Tibial artery (tissue), 4 donors: ENCODE measurements around the gene MAP1LC3B2.

Experiments used
- DNase-seq, 2 donors: peaks; one replicate each; pipeline ENCODE4 v3.0.0-alpha.2; 2019
- H3K27ac ChIP-seq, 2 donors: fragments of 200-600 bp; sonication (generic) in 1 of 2; 1 replicate in 1 of 2; 2 replicates in 1 of 2; pipeline ENCODE4 v1.5.1; 2018 to 2019; ENCODE audit warnings: mild to moderate bottlenecking in 1 of 2
- H3K27me3 ChIP-seq, 2 donors: fragments of 200-600 bp; sonication (generic) in 1 of 2; one replicate each; pipeline versions ENCODE4 v1.5.1 to v1.6.0; 2016 to 2019
- H3K36me3 ChIP-seq, 3 donors: fragments of 200-600 bp; sonication (generic) in 2 of 3; one replicate each; pipeline ENCODE4 v1.5.1; 2016 to 2019; ENCODE audit warnings: mild to moderate bottlenecking in 2 of 3
- H3K4me1 ChIP-seq, 4 donors: fragments of 200-600 bp; sonication (generic) in 2 of 4; 1 replicate in 3 of 4; 2 replicates in 1 of 4; pipeline ENCODE4 v1.5.1; 2016 to 2019
- H3K4me3 ChIP-seq, 2 donors: fragments of 200-600 bp; sonication (generic) in 1 of 2; 1 replicate in 1 of 2; 2 replicates in 1 of 2; pipeline ENCODE4 v1.5.1; 2018 to 2019; ENCODE audit warnings: mild to moderate bottlenecking in 2 of 2
- H3K9me3 ChIP-seq, 3 donors: fragments of 200-600 bp; sonication (generic) in 1 of 3; one replicate each; pipeline ENCODE4 v1.5.1; 2016 to 2019
- CTCF ChIP-seq, 2 experiments: fragments of 200-600 bp in 1 of 2; fragments of 450-650 bp in 1 of 2; IDR thresholded peaks; one replicate each; pipeline ENCODE4 v1.5.1; 2017 to 2019; ENCODE audit warnings: antibody characterized with exemption in 2 of 2, mild to moderate bottlenecking in 1 of 2, moderate library complexity in 1 of 2
- intact Hi-C: fragments of 100-400 bp; cut with DNase I; formaldehyde crosslinking; loops from one replicate; pipeline ENCODE4 v1.15.0; 2023; ENCODE audit warnings: low total_unique reads

MAP1LC3B2 gene

GRCh38 chr12:116597886-116598285 lies 38.7 kb downstream of the MAP1LC3B2 start:
- DNase-seq, result no peak
- intact Hi-C loops, result loop anchor here (2.0 to 5.0 kb wide), 3 partner anchors 76 to 596 kb away; partner anchors contain the start of gene MED13L
- Histone ChIP-seq H3K36me3 (no peaks in the 10 kb centered on the region), H3K4me1 (peaks cover 0 to 50% (median 27%) of the 10 kb centered on the region in 4 donors), H3K27me3 (no peaks in the 10 kb centered on the region), H3K9me3 (no peaks in the 10 kb centered on the region), H3K27ac (peak overlapping the region; percentile 80 to 85), H3K4me3 (no peak overlapping the region)
- no peak for TF ChIP-seq CTCF (IDR thresholded peaks at IDR 0.05)

- Histone ChIP-seq H3K27me3 (no peaks in the 10 kb centered on the region), H3K27ac (peak overlapping the region; percentile 80 to 85), H3K36me3 (no peaks in the 10 kb centered on the region), H3K4me3 (peak overlapping the region; percentile 33 to 47), H3K4me1 (peaks cover 0 to 48% (median 26%) of the 10 kb centered on the region in 4 donors), H3K9me3 (no peaks in the 10 kb centered on the region)
- intact Hi-C loops, result loop anchor here (2.0 to 5.0 kb wide), 3 partner anchors 76 to 596 kb away; partner anchors contain the start of gene MED13L
- no peak for DNase-seq
- TF ChIP-seq CTCF (IDR thresholded peaks at IDR 0.05), result no peak
These were observed 39.4 kb downstream of the MAP1LC3B2 start for GRCh38 chr12:116598311-116599284.

DNA sequence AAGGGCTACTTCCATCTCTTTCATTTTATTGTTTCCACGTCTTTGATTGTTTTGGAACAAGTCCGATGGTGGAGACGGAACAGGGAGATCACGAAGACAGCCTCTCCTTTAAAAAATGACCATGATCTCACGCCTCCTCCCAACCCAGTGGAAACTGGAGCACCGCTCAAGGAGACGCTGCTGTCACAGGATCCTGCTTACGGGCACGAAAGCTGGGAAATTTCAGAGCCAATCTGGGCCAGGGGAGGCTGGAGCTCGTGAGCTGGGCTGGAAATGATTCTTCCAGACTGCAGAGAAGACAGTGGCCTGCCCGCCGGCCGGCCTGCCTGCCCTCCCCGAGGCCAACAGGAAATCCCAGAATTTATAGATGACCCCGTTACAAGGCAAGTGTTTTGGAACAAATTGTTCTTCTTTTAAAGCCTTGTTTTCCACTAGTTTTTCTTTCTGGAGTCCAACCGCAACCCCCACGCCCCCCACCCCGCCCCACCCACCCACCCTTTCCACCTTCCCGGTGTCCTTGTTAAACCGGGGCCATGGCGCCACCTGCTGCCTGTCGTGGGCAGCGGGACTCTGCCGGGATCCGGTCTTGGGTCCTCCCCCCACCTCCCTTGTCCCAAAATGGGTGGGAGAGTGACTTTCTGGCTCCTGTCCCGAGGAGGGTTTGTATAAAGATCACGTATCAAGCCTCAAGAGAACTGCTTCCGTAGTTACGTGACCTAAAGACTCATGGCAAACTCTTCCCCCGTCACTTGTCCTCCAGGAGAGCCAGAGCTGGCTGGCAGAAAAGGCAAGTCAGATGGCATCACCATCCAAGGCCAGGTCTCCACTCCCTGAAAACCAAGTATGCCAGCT lies 40.3 kb downstream of the MAP1LC3B2 start:
- Histone ChIP-seq H3K9me3 (no peaks in the 10 kb centered on the region), H3K4me1 (peaks cover 0 to 41% (median 25%) of the 10 kb centered on the region in 4 donors), H3K27ac (peak overlapping the region; percentile 80 to 85), H3K4me3 (peak overlapping the region; percentile 33 to 47), H3K27me3 (no peaks in the 10 kb centered on the region), H3K36me3 (no peaks in the 10 kb centered on the region)
- DNase-seq, result peak; percentile 88 to 90
- peak; percentile 53 to 70 for TF ChIP-seq CTCF (IDR thresholded peaks at IDR 0.05)
- intact Hi-C loops, result loop anchor here (2.0 to 5.0 kb wide), 3 partner anchors 77 to 597 kb away; partner anchors contain the start of gene MED13L

DNA sequence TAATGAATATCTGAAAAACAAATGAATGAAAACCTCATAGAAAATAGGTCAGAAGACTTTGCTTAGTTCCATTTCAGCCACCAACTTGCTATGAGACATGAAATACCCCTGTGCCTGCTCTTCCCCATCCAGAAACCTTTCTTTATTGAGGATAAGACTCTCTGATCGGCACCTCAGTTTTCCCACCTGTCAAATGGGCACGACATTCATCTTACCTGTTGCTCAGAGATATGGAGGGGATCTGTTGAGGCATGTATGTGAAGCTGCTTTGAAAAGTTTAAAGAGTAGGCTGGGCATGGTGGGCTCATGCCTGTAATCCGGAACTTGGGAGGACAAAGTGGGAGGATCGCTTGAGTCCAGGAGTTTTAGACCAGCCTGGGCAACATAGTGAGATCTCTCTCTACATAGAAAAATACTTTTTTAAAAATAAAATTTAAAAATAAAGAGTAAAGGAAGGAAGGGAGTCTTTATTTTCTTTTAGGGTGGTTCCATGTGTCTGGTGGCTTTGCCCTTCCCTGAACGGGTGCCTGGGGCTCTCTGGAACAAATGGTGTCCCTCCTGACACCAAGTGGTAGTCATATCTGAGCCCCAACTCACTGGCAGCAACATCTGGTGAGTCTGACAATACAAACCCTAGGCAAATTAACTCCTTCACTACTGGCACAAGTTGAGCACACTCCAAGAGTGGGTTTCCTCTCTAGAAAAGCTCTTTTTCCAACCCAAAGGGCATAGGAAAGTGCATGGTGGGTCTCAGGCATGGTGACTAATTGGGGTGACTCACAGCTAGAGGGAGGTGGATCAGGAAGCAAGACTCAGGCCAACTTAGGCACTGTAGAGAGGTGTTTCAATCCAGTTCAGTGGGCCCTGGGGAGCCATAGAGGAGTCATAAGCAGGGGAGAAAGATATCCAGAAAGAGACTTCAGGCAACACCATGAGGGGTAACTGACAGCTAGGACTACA lies 42.1 kb downstream of the MAP1LC3B2 start:
- H3K4me3 ChIP-seq, result no peak overlapping the region
- DNase-seq, result no peak
- peaks cover 0 to 5% of the 10 kb centered on the region in 2 donors for H3K27me3 ChIP-seq
- H3K27ac ChIP-seq, result peak overlapping the region; percentile 80 to 85
- H3K4me1 ChIP-seq, result peaks cover 0 to 30% (median 15%) of the 10 kb centered on the region in 4 donors
- TF ChIP-seq CTCF (IDR thresholded peaks at IDR 0.05), result no peak
- H3K9me3 ChIP-seq, result no peaks in the 10 kb centered on the region
- intact Hi-C loops, result no loop called here
- no peaks in the 10 kb centered on the region for H3K36me3 ChIP-seq
